ENCODE data around the gene PRSS21. TPM values are rescaled to one million over a fixed set of nuclear protein-coding genes. Genes with fewer than 3 reads are reported as not detected.

PRSS21 gene
- polyA plus RNA-seq, 1 experiment = 0.13 TPM

DNA sequence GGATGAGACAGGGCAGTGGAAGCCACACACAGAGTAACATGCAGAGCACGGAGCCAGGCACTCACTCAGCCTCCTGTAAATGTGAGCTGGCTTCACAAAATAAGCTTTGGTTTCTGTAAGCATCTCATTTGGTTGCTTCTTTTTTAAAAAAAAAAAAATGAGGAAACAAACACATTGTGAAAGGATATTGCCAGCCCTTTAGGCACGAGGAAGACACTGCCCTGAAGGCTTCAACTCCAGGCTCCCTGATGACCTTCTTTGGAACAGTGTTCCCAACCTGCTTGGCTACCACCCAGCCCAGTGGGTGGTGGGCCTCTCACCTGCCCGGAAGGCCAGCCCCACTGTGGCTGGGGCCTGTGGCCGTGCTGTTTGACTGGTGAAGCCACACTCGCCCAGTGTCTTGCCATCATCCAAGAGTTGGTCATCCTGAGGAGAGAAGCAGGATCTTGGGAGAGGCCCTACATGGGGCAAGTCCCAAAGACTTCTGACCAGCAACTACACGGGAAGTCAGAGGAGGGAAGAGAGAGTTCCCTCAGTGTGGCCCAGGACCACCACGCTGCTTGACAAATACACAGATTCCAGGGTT, 41.8 kb upstream of the PRSS21 start:
- DNase-seq (ENCODE audit: low read depth) = no peak
- TF ChIP-seq, protein P1, sequence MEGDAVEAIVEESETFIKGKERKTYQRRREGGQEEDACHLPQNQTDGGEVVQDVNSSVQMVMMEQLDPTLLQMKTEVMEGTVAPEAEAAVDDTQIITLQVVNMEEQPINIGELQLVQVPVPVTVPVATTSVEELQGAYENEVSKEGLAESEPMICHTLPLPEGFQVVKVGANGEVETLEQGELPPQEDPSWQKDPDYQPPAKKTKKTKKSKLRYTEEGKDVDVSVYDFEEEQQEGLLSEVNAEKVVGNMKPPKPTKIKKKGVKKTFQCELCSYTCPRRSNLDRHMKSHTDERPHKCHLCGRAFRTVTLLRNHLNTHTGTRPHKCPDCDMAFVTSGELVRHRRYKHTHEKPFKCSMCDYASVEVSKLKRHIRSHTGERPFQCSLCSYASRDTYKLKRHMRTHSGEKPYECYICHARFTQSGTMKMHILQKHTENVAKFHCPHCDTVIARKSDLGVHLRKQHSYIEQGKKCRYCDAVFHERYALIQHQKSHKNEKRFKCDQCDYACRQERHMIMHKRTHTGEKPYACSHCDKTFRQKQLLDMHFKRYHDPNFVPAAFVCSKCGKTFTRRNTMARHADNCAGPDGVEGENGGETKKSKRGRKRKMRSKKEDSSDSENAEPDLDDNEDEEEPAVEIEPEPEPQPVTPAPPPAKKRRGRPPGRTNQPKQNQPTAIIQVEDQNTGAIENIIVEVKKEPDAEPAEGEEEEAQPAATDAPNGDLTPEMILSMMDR (IDR thresholded peaks at IDR 0.05; ENCODE audit: insufficient read depth, low read depth, low read length) = no peak
- H3K4me3 ChIP-seq (ENCODE audit: low read depth, low read length) = no peak overlapping the region
- peaks cover 30% of the 10 kb centered on the region for H3K36me3 ChIP-seq (ENCODE audit: control insufficient read depth, insufficient read depth, low read length)
- no peaks in the 10 kb centered on the region for H3K27me3 ChIP-seq (ENCODE audit: control insufficient read depth, insufficient read depth, low read length)
- CTCF ChIA-PET = interaction anchor here (1.3 kb wide), 1 partner anchor 17 kb away, joined by 5 read pairs; no protein-coding TSS in a partner anchor
- POLR2A ChIA-PET = no interaction called here

DNA sequence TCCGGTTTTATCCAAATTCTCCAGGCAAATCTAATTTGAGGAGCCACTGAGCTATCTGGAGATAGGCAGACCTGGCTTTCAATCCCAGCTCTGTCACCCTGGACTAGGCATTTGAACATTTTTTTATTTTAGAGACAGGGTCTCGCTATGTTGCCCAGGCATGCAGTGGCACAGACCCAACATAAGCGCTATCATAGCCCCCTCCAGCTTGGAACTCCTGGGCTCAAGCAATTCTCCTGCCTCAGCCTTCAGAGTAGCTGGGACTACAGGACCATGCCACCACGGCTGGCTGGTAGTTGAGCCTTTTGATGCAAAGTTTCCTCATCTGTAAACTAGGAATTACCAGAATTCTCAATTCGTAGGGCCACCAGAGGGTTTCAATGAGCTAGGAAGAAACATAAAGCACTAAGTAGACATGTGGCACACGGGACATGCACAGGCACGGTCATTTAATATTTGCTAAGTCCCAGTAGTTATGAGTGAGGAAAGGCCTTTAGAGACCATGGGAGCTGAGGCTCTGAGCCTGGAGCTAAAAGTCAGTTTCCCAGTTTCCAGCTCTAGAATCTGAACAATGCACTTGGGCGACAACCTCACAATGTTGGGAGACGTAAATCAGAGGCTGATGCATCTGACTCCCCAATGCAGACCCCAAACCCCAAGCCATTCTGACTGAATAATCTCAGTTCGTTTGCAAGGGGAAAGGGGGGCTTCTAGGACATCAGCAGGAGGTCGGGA, 41.1 kb upstream of the PRSS21 start:
- ChIA-PET CTCF (interaction anchor here (0.9 kb wide), 1 partner anchor 92 kb away, joined by 5 read pairs; no protein-coding TSS in a partner anchor), POLR2A (no interaction called here)
- DNase-seq (ENCODE audit: low read depth) = no peak
- TF ChIP-seq, protein P1 (IDR thresholded peaks at IDR 0.05; ENCODE audit: insufficient read depth, low read depth, low read length) = no peak
- peaks cover 24% of the 10 kb centered on the region for H3K36me3 ChIP-seq (ENCODE audit: control insufficient read depth, insufficient read depth, low read length)
- H3K4me3 ChIP-seq (ENCODE audit: low read depth, low read length) = peak overlapping the region; percentile 76
- H3K27me3 ChIP-seq (ENCODE audit: control insufficient read depth, insufficient read depth, low read length) = no peaks in the 10 kb centered on the region; the same call in 1 of the 2 replicates

DNA sequence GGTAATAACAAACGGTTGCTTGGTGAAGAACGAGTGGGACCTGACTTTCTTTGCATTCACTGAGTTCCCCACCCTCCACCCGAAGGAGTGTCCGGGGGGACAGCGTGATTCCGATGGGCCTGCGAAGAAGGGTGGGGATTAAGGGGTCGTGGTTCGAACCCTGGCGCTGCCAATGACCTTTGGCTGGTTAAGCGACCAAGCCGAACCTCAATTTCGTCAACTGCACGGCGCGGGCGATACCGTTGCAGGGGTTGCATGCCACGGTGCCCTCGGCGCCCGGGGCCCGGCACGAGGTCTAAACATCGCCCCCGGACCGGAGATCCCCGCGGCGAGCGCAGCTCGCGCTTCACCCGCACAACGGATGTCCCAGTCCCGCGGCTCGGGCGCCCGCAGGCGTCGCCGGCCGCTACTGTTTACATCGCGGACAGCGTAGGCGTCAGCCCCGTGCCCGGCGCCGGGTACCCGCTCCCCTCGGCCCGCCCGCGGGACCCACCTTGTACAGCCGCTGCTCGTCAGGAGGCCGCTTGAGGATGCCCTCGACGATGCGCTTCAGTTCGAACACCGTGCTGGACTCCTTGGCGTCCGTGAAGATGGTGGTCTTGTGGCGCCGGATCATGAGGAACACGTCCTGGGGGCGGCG, 40.4 kb upstream of the PRSS21 start:
- TF ChIP-seq, protein P1 (IDR thresholded peaks at IDR 0.05; ENCODE audit: insufficient read depth, low read depth, low read length) = no peak
- DNase-seq (ENCODE audit: low read depth) = no peak
- Histone ChIP-seq H3K4me3 (ENCODE audit: low read depth, low read length) (peak overlapping the region; percentile 76), H3K36me3 (ENCODE audit: control insufficient read depth, insufficient read depth, low read length) (peaks cover 20% of the 10 kb centered on the region), H3K27me3 (ENCODE audit: control insufficient read depth, insufficient read depth, low read length) (no peaks in the 10 kb centered on the region; the same call in 1 of the 2 replicates)
- POLR2A ChIA-PET = no interaction called here
- CTCF ChIA-PET = interaction anchor here (0.9 kb wide), 1 partner anchor 91 kb away, joined by 5 read pairs; no protein-coding TSS in a partner anchor

DNA sequence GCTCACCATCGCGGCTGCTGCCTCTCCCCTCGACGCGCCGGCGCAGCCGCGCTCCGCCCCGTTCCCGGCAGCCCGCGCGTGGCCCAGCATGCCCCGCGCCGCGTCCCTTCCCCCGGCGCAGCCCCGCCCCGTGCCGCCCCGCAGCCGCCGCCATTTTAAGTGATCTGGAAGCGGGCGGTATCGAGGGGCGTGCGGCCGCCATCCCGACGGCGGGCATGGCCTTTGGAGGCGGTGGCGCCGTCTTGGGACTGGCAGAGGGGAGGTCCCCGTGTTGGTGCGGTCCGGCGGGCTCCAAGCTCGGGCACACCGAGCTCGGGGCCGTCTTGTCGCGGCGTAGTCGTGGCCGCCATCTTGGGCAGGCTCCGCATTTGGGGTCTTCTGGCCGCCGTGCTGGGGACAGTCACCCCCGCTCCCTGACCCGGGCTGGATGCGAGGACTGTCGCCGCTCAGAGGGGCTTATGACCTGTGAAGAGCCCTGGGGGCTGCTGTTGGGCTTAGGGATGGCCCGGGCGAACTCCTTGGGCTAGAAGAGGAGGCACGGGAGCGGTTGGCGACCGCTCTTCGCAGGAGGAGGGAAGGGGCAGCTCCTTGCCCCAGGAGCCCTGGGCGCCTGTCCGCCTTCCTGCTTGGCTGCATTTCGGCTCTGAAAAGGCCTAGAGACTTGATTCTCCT, 39.7 kb upstream of the PRSS21 start, which contains the start of gene ELOB:
ELOB (minus strand) TSS at position 50 of the 672 bp plus-strand sequence; CDS start at position 9, 41 bp downstream.
- POLR2A ChIA-PET = no interaction called here
- CTCF ChIA-PET = no interaction called here

More for the DNA sequence above, 39.7 kb upstream of the PRSS21 start, which contains the start of gene ELOB:
- H3K4me3 ChIP-seq (ENCODE audit: low read depth, low read length) = peak within 1 kb of the TSS; percentile 99
- H3K27me3 ChIP-seq (ENCODE audit: control insufficient read depth, insufficient read depth, low read length) = no peaks in the 10 kb centered on the region; the same call in none of the 2 replicates
- TF ChIP-seq, protein P1 (IDR thresholded peaks at IDR 0.05; ENCODE audit: insufficient read depth, low read depth, low read length) = no peak
- peak; percentile 24 for DNase-seq (ENCODE audit: low read depth)
- peaks cover 18% of the 10 kb centered on the region for H3K36me3 ChIP-seq (ENCODE audit: control insufficient read depth, insufficient read depth, low read length)

Measured in BJ (cell line).